NCI-H526 (cell line): ENCODE results near the gene IL1RL2.
A peak's percentile ranks its signal among the peaks of the same experiment; 100 is the strongest.

Experiments
- DNase-seq, 2 experiments: peaks; one replicate each; lab custom pipeline; 2025; lab: John Stamatoyannopoulos, UW

IL1RL2 gene

DNA sequence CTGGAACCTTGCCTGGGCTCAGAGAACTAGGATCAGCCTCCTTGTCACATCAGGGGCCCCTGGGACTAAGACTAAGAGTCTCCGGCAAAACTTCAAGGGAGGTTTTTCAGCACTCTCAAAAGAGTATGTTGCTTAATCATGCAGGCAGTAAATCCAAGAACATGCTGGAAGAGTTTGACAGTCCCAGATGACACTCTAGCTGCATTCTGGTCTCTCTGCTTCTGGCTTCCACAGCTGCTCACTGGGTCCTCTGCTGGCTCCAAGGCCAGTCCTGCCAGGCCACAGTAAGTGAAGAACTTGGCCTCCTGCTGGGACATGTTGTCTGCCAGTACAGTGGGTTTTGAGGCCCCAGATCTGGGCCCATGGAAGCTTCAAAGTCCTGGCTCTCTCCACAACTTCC lies 79.4 kb downstream of the IL1RL2 start:
- DNase-seq: no peak

DNA sequence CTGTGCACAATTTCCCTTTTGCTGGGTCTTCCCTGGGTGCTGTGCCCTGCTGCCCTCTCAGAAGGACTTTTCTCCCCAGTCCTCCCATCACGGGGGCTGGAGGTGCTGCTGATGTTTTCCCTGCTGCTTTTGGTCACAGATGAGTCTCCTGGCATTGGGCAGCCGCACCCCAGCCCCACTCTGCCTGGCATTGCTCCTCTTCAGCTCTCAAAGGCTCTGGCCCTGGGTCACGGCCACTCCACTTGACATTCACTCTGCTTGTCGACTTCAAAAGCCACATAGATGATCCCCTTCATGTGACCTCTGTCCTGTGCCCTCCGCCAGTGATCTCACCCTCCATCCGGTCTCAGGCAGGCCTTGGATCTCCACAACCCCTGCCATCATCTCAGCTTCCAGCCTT lies 81.0 kb downstream of the IL1RL2 start:
- DNase-seq: no peak

DNA sequence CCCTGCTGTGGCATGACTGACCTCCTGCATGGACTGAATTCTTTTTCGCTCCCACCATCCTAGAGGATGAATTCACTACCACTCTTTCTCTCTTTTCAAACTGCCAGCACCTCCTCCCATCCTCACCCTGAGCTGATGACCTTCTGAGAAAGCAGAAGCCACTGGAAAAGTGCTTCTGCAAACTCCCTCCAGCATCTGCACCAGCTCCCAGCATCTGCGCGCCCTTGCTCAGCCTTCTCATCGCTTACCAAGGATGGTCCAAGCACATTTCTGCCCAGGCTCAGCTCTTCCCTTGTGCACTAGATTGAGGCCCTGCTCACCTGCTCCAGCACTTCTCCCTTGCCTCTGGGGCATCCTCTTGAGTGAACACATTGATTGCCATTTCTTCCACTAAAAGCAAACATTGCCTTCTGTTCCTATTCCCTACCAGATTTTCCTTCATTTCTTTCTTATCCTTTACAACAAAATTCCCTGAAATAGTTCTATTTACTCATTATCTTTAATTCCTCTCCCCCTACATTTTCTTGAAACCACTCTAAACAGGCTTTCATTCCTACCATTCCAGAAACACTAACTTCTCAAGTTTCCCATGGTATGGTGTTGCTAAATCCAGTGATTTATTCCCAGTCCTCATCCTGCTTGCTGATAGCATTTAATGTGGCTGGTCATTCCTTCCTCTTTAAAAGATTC lies 81.8 kb downstream of the IL1RL2 start:
- no peak for DNase-seq

DNA sequence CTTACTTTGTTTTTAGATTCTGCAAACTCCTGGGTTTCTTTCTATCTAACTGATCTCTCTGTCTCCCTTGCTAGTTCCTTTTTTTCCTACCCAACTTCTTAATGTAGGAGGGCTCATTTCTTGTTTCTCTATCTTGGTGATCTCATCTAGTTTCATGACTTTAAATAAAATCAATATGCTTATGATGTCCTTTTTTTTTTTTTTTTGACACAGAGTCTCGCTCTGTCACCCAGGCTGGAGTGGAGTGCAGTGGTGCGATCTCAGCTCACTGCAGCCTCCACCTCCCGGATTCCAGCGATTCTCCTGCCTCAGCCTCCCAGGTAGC lies 82.3 kb downstream of the IL1RL2 start:
- DNase-seq: no peak

DNA sequence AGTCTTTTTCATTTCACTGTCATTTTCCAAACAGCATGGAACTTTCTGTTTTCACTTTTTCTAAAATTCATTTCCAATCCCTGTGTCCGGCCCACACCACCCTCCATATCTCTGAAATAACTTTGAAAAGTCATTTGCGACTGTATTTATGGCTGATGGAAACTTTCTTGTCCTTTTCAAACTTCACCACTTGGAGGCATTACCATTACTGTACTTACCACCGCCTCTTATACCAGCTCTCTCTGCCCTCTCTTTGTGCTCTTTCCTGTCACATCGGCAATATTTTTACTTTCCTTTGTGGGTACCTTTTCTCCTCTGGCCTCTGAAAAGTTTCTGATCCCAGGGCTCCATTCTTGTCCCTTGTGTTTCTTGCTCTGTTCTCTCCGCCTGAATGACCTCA lies 85.0 kb downstream of the IL1RL2 start:
- no peak for DNase-seq

DNA sequence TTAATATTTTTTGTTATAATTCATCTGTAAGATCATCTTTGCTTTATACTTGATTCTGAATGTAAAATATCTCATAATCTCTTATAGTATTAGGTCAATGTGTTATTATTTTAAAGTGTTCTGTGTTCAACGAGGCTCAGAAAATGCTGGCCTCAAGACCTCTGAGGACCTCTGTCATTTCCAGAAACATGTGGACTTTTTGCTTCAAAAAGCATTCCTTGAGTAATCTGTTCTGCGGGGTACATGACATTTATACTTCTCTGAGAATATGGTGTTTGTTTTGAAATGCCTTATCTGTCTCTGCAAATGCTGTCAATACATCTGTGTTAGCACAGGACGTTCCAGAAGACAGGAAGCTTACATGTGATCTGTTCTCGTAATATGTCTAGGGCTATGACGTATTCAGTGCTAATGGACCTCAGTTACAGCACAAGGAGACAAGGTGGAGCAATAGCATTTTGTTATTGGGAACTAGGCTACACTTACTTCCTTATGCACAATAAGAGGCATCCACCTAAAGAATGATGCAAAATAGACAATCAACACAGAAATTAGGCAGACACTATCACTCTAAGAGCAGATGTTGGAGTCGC lies 86.9 kb downstream of the IL1RL2 start:
- DNase-seq: no peak

DNA sequence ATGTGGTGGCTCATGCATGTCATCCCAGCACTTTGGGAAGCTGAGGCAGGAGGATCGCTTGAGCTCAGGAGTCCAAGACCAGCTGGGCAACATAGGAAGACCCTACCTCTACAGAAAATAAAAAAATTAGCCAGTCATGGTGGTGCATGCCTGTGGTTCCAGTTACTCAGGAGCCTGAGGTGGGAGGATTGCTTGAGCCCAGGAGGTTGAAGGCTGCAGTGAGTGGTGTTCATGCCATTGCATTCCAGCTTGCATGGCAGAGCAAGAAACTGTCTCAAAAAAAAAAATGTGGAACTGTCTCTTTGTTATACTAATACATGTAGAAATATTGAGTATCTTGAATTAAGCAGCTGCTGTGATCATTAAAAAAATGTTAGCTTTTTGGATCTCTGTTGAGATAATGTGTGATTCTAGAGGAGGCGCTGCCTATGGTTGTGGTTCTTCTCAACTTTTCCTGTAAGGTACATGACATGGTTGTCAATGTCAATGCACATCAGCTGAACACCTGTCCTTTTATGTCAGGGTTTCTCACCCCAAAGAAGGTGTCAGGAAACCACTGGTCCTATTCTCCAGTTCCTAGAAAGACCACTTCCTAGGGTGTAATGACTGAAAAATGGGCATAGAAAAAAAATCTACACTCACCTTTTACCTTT lies 89.9 kb downstream of the IL1RL2 start:
- no peak for DNase-seq

DNA sequence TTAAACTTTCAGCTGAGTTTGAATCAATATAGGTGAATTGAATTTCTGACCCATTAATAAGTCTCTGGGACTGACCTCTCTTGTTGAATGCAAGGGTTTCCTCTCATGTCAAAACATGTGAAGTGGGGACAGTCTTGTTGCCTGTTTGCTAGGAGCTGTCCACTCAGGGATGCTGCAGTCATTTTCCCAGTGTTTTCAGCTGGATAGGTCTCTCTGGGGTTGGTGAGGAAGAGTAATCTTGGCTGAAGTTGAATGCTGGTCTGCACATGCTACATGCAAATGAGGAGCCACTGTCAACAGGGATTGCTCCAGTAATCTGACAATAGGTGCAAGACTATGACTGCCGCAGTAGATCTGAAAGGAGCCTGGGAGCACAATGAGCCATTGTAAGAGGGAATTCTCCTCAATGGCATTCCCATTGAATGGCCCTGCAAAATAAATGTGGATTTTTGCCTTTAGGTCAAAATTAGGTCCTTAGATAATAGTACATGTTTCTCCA lies 90.4 kb downstream of the IL1RL2 start:
- peak; percentile 57 to 75 for DNase-seq

DNA sequence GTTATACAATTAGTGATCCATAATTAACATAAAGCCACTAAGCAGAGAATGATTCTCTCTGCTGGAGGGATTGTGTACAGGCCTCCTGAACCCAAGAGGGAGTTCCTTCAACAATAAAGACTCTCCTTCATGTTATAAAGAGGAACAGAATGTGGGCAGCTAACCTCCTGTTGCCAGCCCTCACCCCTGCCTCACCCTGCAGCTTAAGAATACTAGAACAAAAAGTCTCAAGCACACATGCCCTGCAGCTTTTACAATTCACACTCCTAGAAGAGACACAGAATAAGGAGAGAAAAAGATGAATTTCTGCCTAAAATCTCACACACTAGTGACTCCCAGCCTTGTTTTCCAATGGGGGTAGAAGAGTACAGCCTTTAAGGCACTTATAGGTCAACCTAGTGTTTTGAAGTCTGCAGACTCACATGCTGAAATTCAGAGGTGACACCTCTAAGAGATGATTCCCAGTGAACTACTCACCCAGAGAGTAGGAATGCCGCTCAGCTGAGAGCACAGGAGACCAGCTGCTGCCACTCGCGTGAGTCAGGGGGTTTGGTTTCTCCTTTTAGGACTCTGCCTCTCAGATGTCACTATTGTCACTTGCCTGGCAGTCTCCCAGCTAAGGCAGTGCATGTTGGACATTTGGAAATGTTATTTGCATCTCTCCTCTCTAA lies 92.0 kb downstream of the IL1RL2 start:
- DNase-seq: no peak

DNA sequence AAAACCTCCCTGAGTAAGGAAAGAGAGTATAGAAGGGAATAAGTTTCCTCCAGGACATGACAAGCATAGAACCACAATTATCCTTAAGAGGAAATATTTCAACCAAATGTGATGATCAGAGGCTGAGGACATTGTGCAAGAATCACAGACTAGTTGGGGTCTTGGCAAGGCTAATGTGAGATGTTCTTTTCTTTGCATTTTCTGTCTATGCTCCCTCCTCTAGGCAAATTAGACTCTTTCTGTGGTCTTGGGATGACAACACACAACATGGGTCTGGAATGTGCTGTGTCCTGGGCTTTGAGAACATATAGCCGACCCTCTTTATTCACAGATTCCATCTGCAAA lies 92.5 kb downstream of the IL1RL2 start:
- DNase-seq: no peak

DNA sequence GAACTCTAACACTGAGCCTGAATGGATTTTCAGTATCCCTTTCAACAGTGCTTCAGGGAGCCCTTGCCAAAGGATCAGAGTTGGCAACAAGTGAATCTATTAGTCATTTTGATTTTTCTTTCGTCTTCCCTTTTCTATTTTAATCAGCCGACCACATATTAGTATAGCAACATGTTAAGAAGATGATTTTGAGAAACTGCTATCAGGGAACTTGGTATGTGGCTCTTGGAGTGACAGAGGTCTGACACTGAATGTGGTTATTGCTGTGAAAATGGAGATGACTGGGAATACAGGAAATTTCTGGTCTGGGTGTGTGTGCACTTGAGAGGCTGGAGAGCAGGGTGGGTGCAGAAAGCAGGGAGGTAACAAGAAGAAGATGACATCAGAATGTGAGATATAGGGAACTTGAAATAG lies 95.9 kb downstream of the IL1RL2 start:
- no peak for DNase-seq

DNA sequence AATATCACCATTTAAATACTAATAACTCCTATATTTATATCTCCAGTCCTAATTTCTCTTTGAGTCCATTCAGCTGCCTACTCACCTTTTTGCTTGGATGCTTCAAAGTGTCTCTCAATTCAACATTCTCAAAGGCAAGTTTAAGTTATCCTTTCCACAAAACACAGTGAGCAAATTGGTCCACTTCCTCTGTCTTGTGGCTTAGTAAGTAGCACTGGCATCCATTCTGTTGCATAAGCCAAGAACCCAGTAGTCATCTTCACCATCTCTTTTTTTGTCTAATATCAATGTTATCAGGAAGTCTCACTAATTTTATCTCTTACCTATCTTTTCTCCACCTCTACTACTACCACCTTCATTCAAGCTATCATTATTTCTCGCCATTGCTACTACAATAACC lies 97.2 kb downstream of the IL1RL2 start:
- DNase-seq: no peak

DNA sequence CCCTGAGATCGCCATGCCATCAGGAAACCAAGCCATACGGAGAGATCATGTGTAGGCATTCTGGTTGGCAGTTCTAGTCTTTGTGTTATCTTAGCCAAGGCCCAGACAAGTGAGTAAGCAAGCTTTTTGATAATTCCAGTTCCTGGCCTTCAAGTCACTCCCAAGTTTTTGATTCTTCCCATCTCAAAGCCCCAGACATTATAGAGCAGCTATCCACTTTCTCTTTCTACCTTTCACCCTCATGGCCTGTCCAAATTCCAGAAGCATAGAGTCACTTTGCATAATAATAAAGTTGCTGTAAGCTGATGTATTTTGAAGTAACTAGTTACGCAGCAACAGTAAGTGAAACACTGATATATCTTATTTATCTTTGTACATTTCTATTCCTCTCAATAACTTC lies 97.8 kb downstream of the IL1RL2 start:
- no peak for DNase-seq

DNA sequence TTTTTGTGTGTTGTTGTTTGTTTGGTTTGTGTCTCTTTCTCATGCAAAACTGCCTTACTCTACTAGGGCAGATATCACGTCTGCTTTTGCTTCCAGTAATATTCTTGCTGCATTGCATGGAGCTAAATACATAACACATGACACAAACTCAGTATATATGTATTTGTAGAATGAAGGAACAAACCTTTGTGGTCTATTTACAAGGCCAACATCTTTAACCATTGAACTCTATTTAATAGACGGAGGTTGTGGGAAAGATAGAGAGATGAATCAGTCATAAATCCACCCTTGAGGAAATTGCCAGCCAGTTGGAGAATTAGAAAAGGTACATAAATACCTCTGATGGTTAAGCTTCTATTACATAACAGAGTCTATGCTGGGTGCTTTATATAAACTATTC lies 98.5 kb downstream of the IL1RL2 start:
- no peak for DNase-seq

DNA sequence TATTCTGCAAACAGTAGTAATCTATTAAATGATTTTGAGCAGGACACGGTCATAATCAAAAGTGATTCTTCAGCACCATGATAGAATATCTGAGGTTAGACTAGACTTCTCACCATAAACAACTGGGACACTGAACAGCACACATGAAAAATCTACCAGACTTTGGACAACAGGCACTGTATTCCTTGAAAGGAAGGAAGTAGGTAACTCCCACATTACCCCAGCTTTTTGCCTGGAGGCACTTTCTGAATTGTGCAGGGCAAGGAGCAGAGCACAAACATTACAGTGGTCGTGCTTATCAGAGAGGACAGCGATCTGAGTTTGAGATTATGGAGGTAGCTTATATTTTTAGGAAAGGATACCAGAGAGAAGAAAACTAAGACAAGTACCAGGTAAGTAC lies 99.2 kb downstream of the IL1RL2 start:
- DNase-seq: no peak

DNA sequence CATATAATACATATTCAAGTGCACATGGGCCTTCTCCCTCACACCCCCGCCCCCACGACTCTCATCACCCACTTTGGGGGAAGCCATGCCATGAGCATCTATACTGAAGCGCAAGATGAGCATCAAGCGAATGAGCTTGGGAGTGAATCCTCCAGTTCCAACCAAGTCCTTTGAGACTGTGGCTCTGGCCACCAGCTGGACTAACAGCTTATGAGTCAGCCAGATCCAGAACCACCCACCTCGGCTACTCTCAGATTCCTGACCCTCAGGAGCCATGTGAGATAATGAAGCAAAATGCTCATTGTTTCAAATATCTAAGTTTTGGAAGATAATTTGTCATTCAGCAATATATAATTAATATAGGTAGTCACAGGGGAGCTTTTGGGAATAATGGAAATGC lies 102.3 kb downstream of the IL1RL2 start:
- no peak for DNase-seq
